Nephron (organoid): ENCODE results near the gene CTSC.
"Not testable (repeated sequence)": the region's sequence is repeated elsewhere in the genome, so short reads cannot be mapped to it uniquely, and the experiment has no call there.

Experiments used
- H3K27ac Mint-ChIP-seq, 3 experiments: 2 replicates each; pipeline ENCODE4 v1.8.0; 2020; ENCODE audit warnings: mixed read lengths in 3 of 3, mild to moderate bottlenecking in 2 of 3, moderate library complexity in 1 of 3
- H3K27me3 Mint-ChIP-seq: 2 replicates; pipeline ENCODE4 v1.8.0; 2021; ENCODE audit warnings: low read depth, mild to moderate bottlenecking, moderate library complexity, mixed read lengths
- H3K36me3 Mint-ChIP-seq: 2 replicates; pipeline ENCODE4 v1.8.0; 2020; ENCODE audit warnings: low read depth, mixed read lengths
- H3K4me1 Mint-ChIP-seq: 2 replicates; pipeline ENCODE4 v1.8.0; 2020; ENCODE audit warnings: mixed read lengths
- H3K4me3 Mint-ChIP-seq, 3 experiments: 2 replicates each; pipeline ENCODE4 v1.8.0; 2020; ENCODE audit warnings: mild to moderate bottlenecking in 3 of 3, mixed read lengths in 3 of 3, moderate library complexity in 2 of 3
- H3K9me3 Mint-ChIP-seq: 2 replicates; pipeline ENCODE4 v1.8.0; 2020; ENCODE audit warnings: mixed read lengths
- TF ChIP-seq, protein P1 (sequence below), 3 experiments: fragments of 200-600 bp; sonication (generic); IDR thresholded peaks; one replicate each; pipeline ENCODE4 v1.5.0; 2021; ENCODE audit warnings: antibody characterized with exemption in 3 of 3; ENCODE audit not compliant: unreplicated experiment in 3 of 3

Gene CTSC

GRCh38 chr11:88329563-88330250, 7.8 kb downstream of the CTSC start:
- TF ChIP-seq, protein P1, sequence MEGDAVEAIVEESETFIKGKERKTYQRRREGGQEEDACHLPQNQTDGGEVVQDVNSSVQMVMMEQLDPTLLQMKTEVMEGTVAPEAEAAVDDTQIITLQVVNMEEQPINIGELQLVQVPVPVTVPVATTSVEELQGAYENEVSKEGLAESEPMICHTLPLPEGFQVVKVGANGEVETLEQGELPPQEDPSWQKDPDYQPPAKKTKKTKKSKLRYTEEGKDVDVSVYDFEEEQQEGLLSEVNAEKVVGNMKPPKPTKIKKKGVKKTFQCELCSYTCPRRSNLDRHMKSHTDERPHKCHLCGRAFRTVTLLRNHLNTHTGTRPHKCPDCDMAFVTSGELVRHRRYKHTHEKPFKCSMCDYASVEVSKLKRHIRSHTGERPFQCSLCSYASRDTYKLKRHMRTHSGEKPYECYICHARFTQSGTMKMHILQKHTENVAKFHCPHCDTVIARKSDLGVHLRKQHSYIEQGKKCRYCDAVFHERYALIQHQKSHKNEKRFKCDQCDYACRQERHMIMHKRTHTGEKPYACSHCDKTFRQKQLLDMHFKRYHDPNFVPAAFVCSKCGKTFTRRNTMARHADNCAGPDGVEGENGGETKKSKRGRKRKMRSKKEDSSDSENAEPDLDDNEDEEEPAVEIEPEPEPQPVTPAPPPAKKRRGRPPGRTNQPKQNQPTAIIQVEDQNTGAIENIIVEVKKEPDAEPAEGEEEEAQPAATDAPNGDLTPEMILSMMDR (IDR thresholded peaks at IDR 0.05; ENCODE audit: unreplicated experiment in 3 of 3) = no peak
- Mint-ChIP-seq H3K27ac (peak overlapping the region in 1 of 3 experiments; percentile 40), H3K27me3 (no peaks in the 10 kb centered on the region), H3K36me3 (peaks cover 85% of the 10 kb centered on the region), H3K4me1 (peaks cover 6% of the 10 kb centered on the region), H3K9me3 (no peaks in the 10 kb centered on the region), H3K4me3 (no peak overlapping the region)

- Mint-ChIP-seq H3K36me3 (peaks cover 89% of the 10 kb centered on the region), H3K27me3 (no peaks in the 10 kb centered on the region), H3K4me3 (no peak overlapping the region), H3K9me3 (peaks cover 11% of the 10 kb centered on the region), H3K4me1 (peaks cover 6% of the 10 kb centered on the region), H3K27ac (peak overlapping the region in 1 of 3 experiments; percentile 21)
- TF ChIP-seq, protein P1 (IDR thresholded peaks at IDR 0.05; ENCODE audit: unreplicated experiment in 3 of 3) = no peak
Measured at GRCh38 chr11:88327462-88328143, 9.9 kb downstream of the CTSC start.

GRCh38 chr11:88327061-88327460, 10.5 kb downstream of the CTSC start:
- Mint-ChIP-seq H3K4me3 (no peak overlapping the region), H3K4me1 (peaks cover 6% of the 10 kb centered on the region), H3K36me3 (peaks cover 92% of the 10 kb centered on the region), H3K27me3 (no peaks in the 10 kb centered on the region), H3K9me3 (peaks cover 15% of the 10 kb centered on the region), H3K27ac (no peak overlapping the region)
- TF ChIP-seq, protein P1 (IDR thresholded peaks at IDR 0.05; ENCODE audit: unreplicated experiment in 3 of 3) = no peak

DNA sequence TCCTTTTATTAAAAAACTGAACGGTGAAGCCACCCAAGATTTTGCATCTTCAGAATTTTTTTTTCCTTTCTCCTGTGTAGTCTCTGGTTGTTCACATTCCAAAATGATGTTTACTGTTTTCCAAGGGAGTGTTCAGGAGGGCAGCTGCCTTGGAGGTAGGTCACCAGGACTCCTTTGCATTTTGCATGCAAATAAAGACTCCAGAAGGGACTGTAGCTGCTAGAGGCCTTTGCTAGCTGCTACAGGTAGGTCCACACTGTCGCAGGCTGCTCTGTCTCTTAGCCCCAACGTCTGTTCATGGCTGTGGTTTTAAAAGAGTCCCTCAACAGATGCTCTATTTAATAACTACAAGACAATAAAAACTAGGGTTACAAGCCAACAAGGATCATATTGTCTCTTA, 11.4 kb downstream of the CTSC start:
- Mint-ChIP-seq H3K27ac (no peak overlapping the region), H3K27me3 (no peaks in the 10 kb centered on the region), H3K36me3 (peaks cover 92% of the 10 kb centered on the region), H3K4me1 (peaks cover 6% of the 10 kb centered on the region), H3K4me3 (no peak overlapping the region), H3K9me3 (peaks cover 15% of the 10 kb centered on the region)
- TF ChIP-seq, protein P1 (IDR thresholded peaks at IDR 0.05; ENCODE audit: unreplicated experiment in 3 of 3) = no peak

DNA sequence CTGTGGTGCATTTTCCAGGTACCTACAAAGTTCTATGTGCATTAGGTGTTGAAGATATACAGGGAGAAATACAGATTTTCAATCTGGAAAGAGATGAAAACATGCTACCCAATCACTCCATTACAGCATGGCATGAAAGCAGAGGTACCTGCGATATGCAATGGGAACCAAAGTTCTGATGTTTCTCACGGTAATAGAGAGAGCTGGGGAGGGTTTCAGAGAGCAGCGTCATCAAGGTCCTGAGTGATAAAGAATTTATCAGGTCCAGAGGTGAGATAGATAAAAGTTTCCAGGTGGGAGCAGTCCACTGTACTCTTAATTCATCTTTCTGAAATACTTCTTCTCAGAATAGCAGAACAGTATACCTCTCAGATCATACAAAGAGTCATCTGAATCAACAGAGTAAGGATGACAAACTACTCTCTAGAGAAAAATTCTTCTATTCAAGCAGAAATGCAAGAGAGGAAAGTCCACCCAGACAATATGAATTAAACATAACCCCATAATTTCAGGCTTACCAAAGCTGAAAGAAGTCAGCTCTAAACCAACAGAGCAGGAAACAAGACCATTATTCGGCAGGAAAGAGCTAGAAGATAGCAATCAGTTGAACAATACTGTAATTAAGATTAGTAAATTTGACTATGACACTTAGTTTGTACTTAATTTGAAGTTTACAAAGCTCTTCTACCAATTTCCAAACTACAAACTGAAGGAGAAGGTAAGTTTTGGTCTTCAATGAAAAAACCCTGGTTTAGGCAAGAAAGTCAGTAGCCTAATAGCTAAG, 12.8 kb downstream of the CTSC start:
- H3K4me3 Mint-ChIP-seq = no peak overlapping the region
- TF ChIP-seq, protein P1 (IDR thresholded peaks at IDR 0.05; ENCODE audit: unreplicated experiment in 3 of 3) = no peak
- H3K27ac Mint-ChIP-seq = peak overlapping the region in 1 of 3 experiments; percentile 32
- H3K27me3 Mint-ChIP-seq = no peaks in the 10 kb centered on the region
- peaks cover 15% of the 10 kb centered on the region for H3K9me3 Mint-ChIP-seq
- H3K36me3 Mint-ChIP-seq = peaks cover 80% of the 10 kb centered on the region
- H3K4me1 Mint-ChIP-seq = peaks cover 13% of the 10 kb centered on the region

DNA sequence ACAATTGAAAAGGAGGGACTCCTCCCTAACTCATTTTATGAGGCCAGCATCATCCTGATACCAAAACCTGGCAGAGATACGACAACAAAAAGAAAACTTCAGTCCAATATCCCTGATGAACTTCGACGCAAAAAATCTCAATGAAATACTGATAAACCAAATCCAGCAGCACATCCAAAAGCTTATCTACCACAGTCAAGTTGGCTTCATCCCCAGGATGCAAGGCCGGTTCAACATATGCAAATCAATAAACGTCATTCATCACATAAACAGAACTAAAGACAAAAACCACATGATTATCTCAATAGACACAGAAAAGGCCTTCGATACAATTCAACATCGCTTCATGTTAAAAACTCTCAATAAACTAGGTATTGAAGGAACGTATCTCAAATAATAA, 14.7 kb downstream of the CTSC start:
- not testable (repeated sequence) for H3K4me3 Mint-ChIP-seq, H3K27ac Mint-ChIP-seq, H3K27me3 Mint-ChIP-seq
- peaks cover 17% of the 10 kb centered on the region for H3K4me1 Mint-ChIP-seq
- H3K9me3 Mint-ChIP-seq = peaks cover 15% of the 10 kb centered on the region
- H3K36me3 Mint-ChIP-seq = peaks cover 68% of the 10 kb centered on the region

- Mint-ChIP-seq H3K27ac (peak overlapping the region in 1 of 3 experiments; percentile 41), H3K9me3 (peaks cover 15% of the 10 kb centered on the region), H3K4me1 (peaks cover 18% of the 10 kb centered on the region), H3K36me3 (peaks cover 54% of the 10 kb centered on the region)
- H3K4me3 Mint-ChIP-seq, H3K27me3 Mint-ChIP-seq: not testable (repeated sequence)
Measured at GRCh38 chr11:88321412-88321811, 16.1 kb downstream of the CTSC start.
